Globus pallidus (tissue), 1 donor: Measurements from ENCODE around the gene ACOT11.

Source experiments
- DNase-seq: peaks from one replicate; pipeline ENCODE4 v3.0.0-alpha.2; 2015; ENCODE audit warnings: low spot score

The ACOT11 gene

DNA sequence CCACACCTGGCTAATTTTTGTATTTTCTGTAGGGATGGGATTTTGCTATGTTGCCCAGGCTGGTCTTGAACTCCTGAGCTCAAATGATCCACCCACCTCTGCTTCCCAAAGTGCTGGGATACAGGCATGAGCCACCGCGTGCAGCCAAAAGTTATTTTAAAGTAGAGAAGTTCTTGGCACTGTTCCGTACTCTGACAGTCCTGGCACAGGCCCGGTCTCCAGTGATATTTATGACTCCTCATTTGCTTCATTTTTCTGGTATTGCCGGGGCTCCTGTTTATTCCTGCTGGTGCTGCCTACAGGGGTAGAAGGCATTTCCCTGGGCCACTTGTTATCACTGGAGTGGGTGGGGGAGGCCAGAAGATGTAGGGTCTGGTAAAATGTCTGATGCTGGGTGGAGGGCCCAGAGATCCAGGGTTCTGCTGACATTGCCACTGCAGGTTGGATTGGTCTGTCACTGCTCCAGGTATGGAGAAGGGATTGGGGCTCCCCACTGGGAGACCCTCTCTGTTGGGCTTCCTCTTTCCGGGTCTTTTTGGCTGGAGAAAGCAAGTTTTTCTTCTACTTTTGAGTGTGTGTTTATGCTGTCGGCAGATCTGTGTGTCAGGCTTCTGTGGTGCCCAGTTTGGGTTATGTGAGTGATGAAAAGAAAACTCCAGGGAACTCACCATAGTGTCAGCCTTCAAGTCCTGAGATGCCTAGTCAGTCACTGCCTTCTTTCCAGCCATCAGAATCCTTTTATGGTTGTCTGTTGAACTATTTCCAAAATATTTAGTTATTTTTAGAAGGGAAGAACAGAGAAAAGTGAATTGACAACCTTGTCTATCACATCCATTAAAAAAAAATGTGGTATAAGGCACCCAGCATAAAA lies 98.0 kb downstream of the ACOT11 start:
- no peak for DNase-seq

DNA sequence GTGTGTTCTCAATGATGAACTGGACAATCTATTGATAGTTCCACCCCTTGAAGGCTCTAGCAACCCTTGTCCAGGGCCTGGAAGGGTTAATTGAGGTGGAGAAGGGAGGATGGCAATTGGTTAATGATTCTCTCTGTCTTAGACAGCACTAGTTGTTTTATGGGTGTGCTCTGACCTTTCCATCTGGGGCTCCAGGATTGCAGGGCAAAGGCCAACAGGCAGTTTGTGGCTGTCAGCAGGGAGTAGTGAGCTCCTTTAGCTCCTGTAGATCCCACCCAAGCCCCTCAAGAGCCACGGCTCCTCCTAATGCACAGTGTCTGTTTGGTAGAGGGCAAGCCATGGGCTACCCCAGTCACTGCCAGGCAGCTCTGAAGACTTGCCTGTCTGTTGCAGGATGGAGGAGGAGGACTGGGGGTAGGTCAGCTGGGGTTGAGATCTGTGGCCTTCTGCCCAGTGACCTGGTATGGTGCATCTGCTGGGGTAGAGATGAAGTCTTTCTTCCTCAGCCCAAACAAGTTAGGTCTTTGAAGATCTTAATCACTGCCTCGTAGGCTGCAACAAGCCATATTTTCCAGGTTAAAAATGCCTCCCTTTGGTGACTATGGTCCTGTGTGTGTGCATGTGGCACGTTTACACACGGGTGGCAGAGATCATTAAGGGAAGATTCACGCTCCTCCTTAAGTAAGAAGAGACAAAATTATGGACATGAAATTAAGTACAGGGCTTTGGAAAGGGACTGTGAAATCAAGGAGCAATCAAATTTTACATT lies 101.3 kb downstream of the ACOT11 start:
- DNase-seq, result no peak

DNA sequence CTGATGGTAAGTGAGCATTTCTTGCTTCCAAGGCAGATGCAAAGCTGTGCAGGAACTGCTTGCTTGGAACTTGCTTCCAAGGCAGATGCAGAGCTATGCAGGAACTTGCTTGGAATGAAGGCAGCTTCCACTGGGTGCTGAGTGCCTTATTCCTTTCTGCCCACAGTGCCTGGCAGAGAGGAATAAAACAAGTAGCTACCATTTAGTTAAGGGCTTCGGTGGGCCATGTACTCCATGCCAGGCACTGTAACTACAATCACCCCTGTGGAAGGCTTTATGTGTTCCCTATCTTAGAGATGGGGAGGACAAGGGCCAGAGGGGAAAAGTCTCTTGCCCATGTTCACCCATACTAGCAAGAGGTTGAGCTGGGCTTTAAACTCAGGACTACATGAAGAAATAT lies 101.9 kb downstream of the ACOT11 start:
- DNase-seq, result no peak

DNA sequence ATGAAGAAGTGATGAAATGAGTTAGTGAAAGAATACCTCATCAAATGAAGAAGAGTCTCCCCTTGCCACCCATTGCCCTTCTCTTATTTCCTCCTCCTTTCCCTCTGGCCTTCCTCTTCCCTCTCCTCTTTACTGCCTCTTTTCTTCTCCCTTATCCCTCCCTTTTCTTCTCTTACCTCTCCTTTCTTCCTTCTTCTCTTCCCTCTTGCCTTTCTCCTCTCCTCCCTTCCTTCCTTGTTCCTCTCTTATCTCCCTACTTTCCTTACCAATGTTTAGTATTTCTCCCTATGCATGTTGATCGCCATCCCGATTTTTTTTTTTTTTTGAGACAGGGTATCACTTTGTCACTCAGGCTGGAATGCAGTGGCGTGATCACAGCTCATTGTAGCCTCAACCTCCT lies 102.4 kb downstream of the ACOT11 start:
- no peak for DNase-seq

DNA sequence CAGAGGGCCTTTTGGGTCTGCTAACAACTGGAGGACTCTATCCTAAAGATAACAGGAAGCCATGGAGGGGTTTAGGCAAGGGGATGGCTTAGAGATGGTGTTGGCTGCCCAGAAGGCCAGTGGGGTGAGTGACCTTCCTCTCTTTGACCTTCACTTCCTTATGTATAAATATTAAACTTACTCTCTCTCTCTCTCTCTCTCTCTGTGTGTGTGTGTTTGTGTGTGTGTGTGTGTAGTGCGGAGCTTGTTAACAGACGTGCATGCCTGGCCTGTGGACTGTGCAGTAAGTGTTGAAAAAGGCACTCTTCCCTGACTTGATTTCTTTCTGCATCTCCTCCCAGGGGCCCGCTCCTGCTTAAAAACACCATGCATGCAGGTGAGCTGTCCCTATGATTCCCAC lies 103.6 kb downstream of the ACOT11 start:
- no peak for DNase-seq

DNA sequence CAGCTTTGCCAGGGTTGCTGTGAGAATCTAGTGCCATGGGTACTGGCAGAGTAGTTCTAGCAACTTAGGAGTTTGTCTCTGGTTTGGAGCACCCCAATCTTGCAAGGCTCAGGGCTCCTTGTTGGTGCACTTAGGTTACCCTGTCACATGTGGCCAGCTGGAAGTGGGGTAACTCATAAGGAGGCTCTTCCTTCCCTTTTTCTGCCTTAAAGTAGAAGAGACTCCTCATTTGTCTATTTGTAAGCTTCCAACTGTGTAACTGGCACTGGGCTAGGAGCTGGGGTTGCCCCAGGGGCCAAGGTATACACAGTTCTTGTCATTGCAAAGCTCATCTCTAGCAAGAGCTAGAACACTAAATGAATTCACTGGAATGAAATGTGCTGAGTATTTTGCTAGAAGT lies 104.1 kb downstream of the ACOT11 start:
- no peak for DNase-seq

DNA sequence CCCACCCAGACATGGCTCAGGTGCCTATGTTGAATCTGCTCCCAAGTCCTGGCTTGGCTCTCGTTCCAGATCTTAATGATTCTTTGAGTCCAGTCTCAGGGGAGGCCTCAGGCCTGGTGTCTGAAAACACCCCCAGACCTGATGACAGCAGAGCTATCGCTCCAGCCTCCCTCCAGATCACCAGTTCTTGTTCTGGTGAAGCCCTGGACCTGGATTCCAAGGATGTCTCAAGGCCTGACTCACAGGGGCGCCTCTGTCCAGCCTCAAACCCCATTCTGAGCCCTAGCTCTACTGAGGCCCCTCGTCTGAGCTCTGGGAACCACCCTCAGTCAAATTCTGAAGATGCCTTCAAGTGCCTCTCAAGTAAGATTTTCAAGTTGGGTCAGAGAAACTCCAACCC lies 105.0 kb downstream of the ACOT11 start:
- DNase-seq, result no peak

DNA sequence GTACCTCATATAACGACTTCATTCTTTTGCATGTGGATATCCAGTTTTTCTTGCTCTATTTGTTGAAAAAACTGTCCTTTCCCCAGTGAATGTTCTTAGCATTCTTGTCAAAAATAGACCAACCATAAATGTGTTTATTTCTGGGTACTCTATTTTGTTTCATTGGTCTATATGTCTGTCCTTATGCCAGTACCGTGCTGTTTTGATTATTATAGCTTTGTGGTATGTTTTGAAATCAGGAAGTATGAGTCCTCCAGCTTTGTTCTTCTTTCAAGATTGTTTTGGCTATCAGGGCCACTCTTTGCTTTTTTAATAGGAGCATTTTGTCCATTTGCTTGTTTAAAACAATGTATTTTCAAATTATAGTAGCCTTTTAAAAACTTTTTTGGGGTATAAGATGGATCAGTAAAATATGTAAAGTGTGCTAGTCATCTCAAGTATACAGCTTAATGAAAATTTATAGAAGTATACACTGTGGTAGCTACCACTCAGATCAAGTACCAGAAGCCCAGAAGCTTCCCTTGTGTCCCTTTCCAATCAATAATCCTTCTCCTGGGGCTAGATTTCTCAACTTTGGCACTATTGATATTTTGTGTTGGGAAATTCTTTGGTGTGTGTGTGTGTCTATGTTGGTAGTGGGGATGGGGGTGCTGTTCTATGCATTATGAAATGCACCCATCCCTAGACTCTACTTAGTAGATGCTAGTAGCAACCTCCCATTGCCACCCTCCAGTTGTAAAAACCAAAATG lies 110.3 kb downstream of the ACOT11 start:
- no peak for DNase-seq
